Kidney (tissue), 14 donors: ENCODE measurements around the gene NYNRIN. TPM values are rescaled to one million over a fixed set of nuclear protein-coding genes. Genes with fewer than 3 reads are reported as not detected.

Source experiments
- DNase-seq, 5 donors: peaks; one replicate each; pipeline ENCODE4 v3.0.0-alpha.2; 2013 to 2020
- FAIRE-seq: peaks from 2 replicates; lab custom pipeline; 2012; peaks lifted over from hg19 to GRCh38; lab: Jason Lieb, UNC
- H3K27ac ChIP-seq, 2 donors: one replicate each; pipeline ENCODE4 v1.7.0; 2013; ENCODE audit warnings: low read depth in 2 of 2, low read length in 2 of 2, inconsistent platforms in 1 of 2
- H3K27me3 ChIP-seq: one replicate; pipeline ENCODE4 v1.7.1; 2013; ENCODE audit warnings: low read length, inconsistent platforms; ENCODE audit not compliant: control insufficient read depth, insufficient read depth
- H3K36me3 ChIP-seq, 3 donors: one replicate each; pipeline versions ENCODE4 v1.7.0 to v1.7.1; 2013; ENCODE audit warnings: low read length in 3 of 3, control low read depth in 1 of 3, inconsistent platforms in 1 of 3; ENCODE audit not compliant: insufficient read depth in 3 of 3, control insufficient read depth in 2 of 3
- H3K4me1 ChIP-seq, 3 donors: one replicate each; pipeline versions ENCODE4 v1.7.0 to v1.7.1; 2013; ENCODE audit warnings: low read length in 3 of 3, inconsistent platforms in 1 of 3, low read depth in 1 of 3; ENCODE audit not compliant: control insufficient read depth in 2 of 3, insufficient read depth in 2 of 3
- H3K4me3 ChIP-seq, 3 donors: one replicate each; pipeline versions ENCODE4 v1.7.0 to v1.8.1; 2013; ENCODE audit warnings: low read length in 3 of 3, control low read depth in 1 of 3, inconsistent platforms in 1 of 3
- H3K9ac ChIP-seq, 3 donors: one replicate each; pipeline versions ENCODE4 v1.7.0 to v1.7.1; 2013; ENCODE audit warnings: low read length in 3 of 3, control low read depth in 1 of 3, inconsistent platforms in 1 of 3
- H3K9me3 ChIP-seq, 3 donors: one replicate each; pipeline versions ENCODE4 v1.7.0 to v1.7.1; 2013; ENCODE audit warnings: low read length in 3 of 3, control low read depth in 1 of 3, inconsistent platforms in 1 of 3; ENCODE audit not compliant: control insufficient read depth in 2 of 3, insufficient read depth in 1 of 3
- CTCF ChIP-seq: IDR thresholded peaks from 3 replicates; pipeline ENCODE4 v1.5.1; 2012; ENCODE audit warnings: mild to moderate bottlenecking, moderate library complexity, borderline replicate concordance; ENCODE audit not compliant: insufficient read depth; ENCODE audit errors: extremely low read depth
- intact Hi-C: fragments of 100-400 bp; cut with DNase I; formaldehyde crosslinking; loops from one replicate; pipeline ENCODE4 v1.11.1; 2022
- polyA plus RNA-seq: library from polyadenylated mRNA; stranded (reverse); fragments of 350-450 nt; fragmentation: Illumina TruSeq; extraction: RNeasy Lipid Tissue Mini Kit (QIAGEN cat#74804); gene quantifications from one replicate; pipeline ENCODE4 v1.2.3, GENCODE V29; 2014; ENCODE audit warnings: low read depth, low replicate concordance; ENCODE audit not compliant: insufficient read depth
- total RNA-seq: library from RNA; stranded (reverse); fragmentation: NEBNext Ultra II Directional; extraction: Animal tissue kit (Norgen Biotek cat#: 25700); gene quantifications from one replicate; pipeline ENCODE4 v1.2.1, GENCODE V29; 2021
- donor health status: control.
- donor health status: control.
- donor health status: control.
- donor health status: control.
- donor health status: control.
- donor health status: DM: yes; HTN: yes; CAD: no.
- donor health status: Normal renal cell carcinoma (clear cell type).

NYNRIN gene
- total and polyA plus RNA-seq, 2 donors from 2014 or later, result 4.4 to 12.1 TPM

- no peak overlapping the region for H3K4me3 ChIP-seq
- intact Hi-C loops, result no loop called here
- FAIRE-seq, result no peak
- H3K27me3 ChIP-seq, result no peaks in the 10 kb centered on the region
- H3K27ac ChIP-seq, result no peak overlapping the region
- H3K9ac ChIP-seq, result no peak overlapping the region
- no peak for DNase-seq
- peaks cover 0 to under 1% (median 0%) of the 10 kb centered on the region in 3 donors for H3K4me1 ChIP-seq
- TF ChIP-seq CTCF, result no peak
- no peaks in the 10 kb centered on the region for H3K9me3 ChIP-seq
- H3K36me3 ChIP-seq, result no peaks in the 10 kb centered on the region
Measured at GRCh38 chr14:24360281-24360680, 38.5 kb upstream of the NYNRIN start.

- Histone ChIP-seq H3K27ac (no peak overlapping the region), H3K36me3 (no peaks in the 10 kb centered on the region), H3K4me1 (peaks cover 3 to 5% (median 4%) of the 10 kb centered on the region in 3 donors), H3K4me3 (no peak overlapping the region), H3K27me3 (no peaks in the 10 kb centered on the region), H3K9me3 (no peaks in the 10 kb centered on the region), H3K9ac (no peak overlapping the region)
- intact Hi-C loops, result no loop called here
- TF ChIP-seq CTCF, result no peak
- no peak for DNase-seq
- no peak for FAIRE-seq
Measured at GRCh38 chr14:24361326-24361725, 37.5 kb upstream of the NYNRIN start.

GRCh38 chr14:24362241-24362960 is 36.4 kb upstream of the NYNRIN start:
- no peak for TF ChIP-seq CTCF
- Histone ChIP-seq H3K9ac (no peak overlapping the region), H3K27ac (no peak overlapping the region), H3K36me3 (no peaks in the 10 kb centered on the region), H3K9me3 (no peaks in the 10 kb centered on the region), H3K4me3 (no peak overlapping the region), H3K27me3 (no peaks in the 10 kb centered on the region), H3K4me1 (peaks cover 3 to 6% (median 5%) of the 10 kb centered on the region in 3 donors)
- intact Hi-C loops, result no loop called here
- FAIRE-seq (no peak), DNase-seq (no peak)
